ENCODE results near the gene CDH23.

DNA sequence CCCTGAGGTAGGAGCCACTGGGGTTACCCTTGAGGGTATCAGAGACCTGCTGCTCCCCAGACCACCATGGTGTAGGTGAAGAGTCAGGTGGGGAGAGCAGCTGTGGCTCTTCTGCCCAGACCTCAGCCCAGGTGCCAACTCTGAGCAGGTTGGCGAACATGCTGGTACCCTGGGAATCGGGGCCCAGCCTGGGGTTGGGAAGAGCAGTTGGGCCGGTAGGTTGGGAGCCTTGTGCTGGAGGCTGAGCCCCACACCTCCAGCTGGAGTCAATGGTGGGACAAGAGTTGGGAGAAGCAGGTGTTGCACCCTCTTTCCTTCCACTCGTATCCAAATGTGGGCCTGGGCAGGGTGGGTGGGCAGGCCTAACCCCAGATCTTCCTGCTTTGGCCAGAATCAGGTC is 114.5 kb downstream of the CDH23 start:
- TF ChIP-seq, protein P1, sequence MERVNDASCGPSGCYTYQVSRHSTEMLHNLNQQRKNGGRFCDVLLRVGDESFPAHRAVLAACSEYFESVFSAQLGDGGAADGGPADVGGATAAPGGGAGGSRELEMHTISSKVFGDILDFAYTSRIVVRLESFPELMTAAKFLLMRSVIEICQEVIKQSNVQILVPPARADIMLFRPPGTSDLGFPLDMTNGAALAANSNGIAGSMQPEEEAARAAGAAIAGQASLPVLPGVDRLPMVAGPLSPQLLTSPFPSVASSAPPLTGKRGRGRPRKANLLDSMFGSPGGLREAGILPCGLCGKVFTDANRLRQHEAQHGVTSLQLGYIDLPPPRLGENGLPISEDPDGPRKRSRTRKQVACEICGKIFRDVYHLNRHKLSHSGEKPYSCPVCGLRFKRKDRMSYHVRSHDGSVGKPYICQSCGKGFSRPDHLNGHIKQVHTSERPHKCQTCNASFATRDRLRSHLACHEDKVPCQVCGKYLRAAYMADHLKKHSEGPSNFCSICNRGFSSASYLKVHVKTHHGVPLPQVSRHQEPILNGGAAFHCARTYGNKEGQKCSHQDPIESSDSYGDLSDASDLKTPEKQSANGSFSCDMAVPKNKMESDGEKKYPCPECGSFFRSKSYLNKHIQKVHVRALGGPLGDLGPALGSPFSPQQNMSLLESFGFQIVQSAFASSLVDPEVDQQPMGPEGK (CRISPR knock-in tag; IDR thresholded peaks at IDR 0.05; ENCODE audit: borderline replicate concordance): no peak
- TF ChIP-seq TSHZ2 (CRISPR knock-in tag; IDR thresholded peaks at IDR 0.05): no peak
- TF ChIP-seq ZFP3 (CRISPR knock-in tag; IDR thresholded peaks at IDR 0.05): no peak
- no peak for TF ChIP-seq OSR1 (CRISPR knock-in tag; IDR thresholded peaks at IDR 0.05)
- TF ChIP-seq PPARA (CRISPR knock-in tag; IDR thresholded peaks at IDR 0.05; ENCODE audit: borderline replicate concordance): no peak
- TF ChIP-seq RARB (CRISPR knock-in tag; IDR thresholded peaks at IDR 0.05): no peak
- TF ChIP-seq TCF4 (CRISPR knock-in tag; IDR thresholded peaks at IDR 0.05; ENCODE audit: borderline replicate concordance): no peak
- TF ChIP-seq SNAI2 (CRISPR knock-in tag; IDR thresholded peaks at IDR 0.05): no peak
- no peak for TF ChIP-seq BACH2 (CRISPR knock-in tag; IDR thresholded peaks at IDR 0.05; ENCODE audit: borderline replicate concordance)
- TF ChIP-seq, protein P2, sequence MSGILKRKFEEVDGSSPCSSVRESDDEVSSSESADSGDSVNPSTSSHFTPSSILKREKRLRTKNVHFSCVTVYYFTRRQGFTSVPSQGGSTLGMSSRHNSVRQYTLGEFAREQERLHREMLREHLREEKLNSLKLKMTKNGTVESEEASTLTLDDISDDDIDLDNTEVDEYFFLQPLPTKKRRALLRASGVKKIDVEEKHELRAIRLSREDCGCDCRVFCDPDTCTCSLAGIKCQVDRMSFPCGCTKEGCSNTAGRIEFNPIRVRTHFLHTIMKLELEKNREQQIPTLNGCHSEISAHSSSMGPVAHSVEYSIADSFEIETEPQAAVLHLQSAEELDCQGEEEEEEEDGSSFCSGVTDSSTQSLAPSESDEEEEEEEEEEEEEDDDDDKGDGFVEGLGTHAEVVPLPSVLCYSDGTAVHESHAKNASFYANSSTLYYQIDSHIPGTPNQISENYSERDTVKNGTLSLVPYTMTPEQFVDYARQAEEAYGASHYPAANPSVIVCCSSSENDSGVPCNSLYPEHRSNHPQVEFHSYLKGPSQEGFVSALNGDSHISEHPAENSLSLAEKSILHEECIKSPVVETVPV (CRISPR knock-in tag; IDR thresholded peaks at IDR 0.05): no peak
- TF ChIP-seq ZC3H10 (CRISPR knock-in tag; IDR thresholded peaks at IDR 0.05): no peak
